Measurements from ENCODE around the gene WWC2.
"Not testable (repeated sequence)": the region's sequence is repeated elsewhere in the genome, so short reads cannot be mapped to it uniquely, and the experiment has no call there.

The WWC2 gene

GRCh38 chr4:183191630-183192029, 92.6 kb downstream of the WWC2 start:
- H3K4me3 ChIP-seq (ENCODE audit: low read length, poor library complexity, severe bottlenecking): no peak overlapping the region
- H2AFZ ChIP-seq (ENCODE audit: low read length): no peak overlapping the region
- no peak overlapping the region for H3K4me2 ChIP-seq (ENCODE audit: low read depth, low read length, poor library complexity, severe bottlenecking)
- no peaks in the 10 kb centered on the region for H3K9me2 ChIP-seq (replicated peaks; ENCODE audit: low read depth, low read length)
- no peaks in the 10 kb centered on the region for H3F3A ChIP-seq (ENCODE audit: low read depth)
- no peaks in the 10 kb centered on the region for H3K4me1 ChIP-seq (ENCODE audit: insufficient read depth, low read length, poor library complexity, severe bottlenecking)
- TF ChIP-seq CTCF (conservative IDR thresholded peaks at IDR 0.05; ENCODE audit: low read length): no peak
- H4K20me1 ChIP-seq (ENCODE audit: insufficient read depth, low read length, poor library complexity, severe bottlenecking): no peaks in the 10 kb centered on the region
- H3K9ac ChIP-seq (ENCODE audit: low read depth, low read length, poor library complexity, severe bottlenecking): no peak overlapping the region
- no peaks in the 10 kb centered on the region for H3K9me3 ChIP-seq (ENCODE audit: insufficient read depth, low read depth, low read length)
- H3K36me3 ChIP-seq (ENCODE audit: insufficient read depth, low read length): no peaks in the 10 kb centered on the region
- H3K27me3 ChIP-seq (ENCODE audit: insufficient read depth, low read length, poor library complexity, severe bottlenecking): no peaks in the 10 kb centered on the region
- no peaks in the 10 kb centered on the region for H3K79me2 ChIP-seq (ENCODE audit: insufficient read depth, low read length)

GRCh38 chr4:183192571-183192970, 93.5 kb downstream of the WWC2 start:
- no peaks in the 10 kb centered on the region for H3K27me3 ChIP-seq (ENCODE audit: insufficient read depth, low read length, poor library complexity, severe bottlenecking)
- no peaks in the 10 kb centered on the region for H3K9me2 ChIP-seq (replicated peaks; ENCODE audit: low read depth, low read length)
- no peak overlapping the region for H3K4me3 ChIP-seq (ENCODE audit: low read length, poor library complexity, severe bottlenecking)
- H3K4me2 ChIP-seq (ENCODE audit: low read depth, low read length, poor library complexity, severe bottlenecking): no peak overlapping the region
- no peaks in the 10 kb centered on the region for H3F3A ChIP-seq (ENCODE audit: low read depth)
- no peak overlapping the region for H2AFZ ChIP-seq (ENCODE audit: low read length)
- H3K9ac ChIP-seq (ENCODE audit: low read depth, low read length, poor library complexity, severe bottlenecking): no peak overlapping the region
- H4K20me1 ChIP-seq (ENCODE audit: insufficient read depth, low read length, poor library complexity, severe bottlenecking): no peaks in the 10 kb centered on the region
- no peaks in the 10 kb centered on the region for H3K4me1 ChIP-seq (ENCODE audit: insufficient read depth, low read length, poor library complexity, severe bottlenecking)
- no peaks in the 10 kb centered on the region for H3K9me3 ChIP-seq (ENCODE audit: insufficient read depth, low read depth, low read length)
- TF ChIP-seq CTCF (conservative IDR thresholded peaks at IDR 0.05; ENCODE audit: low read length) (no peak), EZH2phosphoT487 (IDR thresholded peaks at IDR 0.05; ENCODE audit: borderline replicate concordance) (no peak)
- no peaks in the 10 kb centered on the region for H3K79me2 ChIP-seq (ENCODE audit: insufficient read depth, low read length)
- no peaks in the 10 kb centered on the region for H3K36me3 ChIP-seq (ENCODE audit: insufficient read depth, low read length)

GRCh38 chr4:183193730-183194338, 94.8 kb downstream of the WWC2 start:
- H3K9me3 ChIP-seq (ENCODE audit: insufficient read depth, low read depth, low read length); H2AFZ ChIP-seq (ENCODE audit: low read length); H3K9ac ChIP-seq (ENCODE audit: low read depth, low read length, poor library complexity, severe bottlenecking); H4K20me1 ChIP-seq (ENCODE audit: insufficient read depth, low read length, poor library complexity, severe bottlenecking); H3K4me2 ChIP-seq (ENCODE audit: low read depth, low read length, poor library complexity, severe bottlenecking); H3K27me3 ChIP-seq (ENCODE audit: insufficient read depth, low read length, poor library complexity, severe bottlenecking); H3K4me1 ChIP-seq (ENCODE audit: insufficient read depth, low read length, poor library complexity, severe bottlenecking); H3K4me3 ChIP-seq (ENCODE audit: low read length, poor library complexity, severe bottlenecking); H3F3A ChIP-seq (ENCODE audit: low read depth); H3K79me2 ChIP-seq (ENCODE audit: insufficient read depth, low read length); H3K9me2 ChIP-seq (replicated peaks; ENCODE audit: low read depth, low read length); H3K36me3 ChIP-seq (ENCODE audit: insufficient read depth, low read length): not testable (repeated sequence)

- no peaks in the 10 kb centered on the region for H3K36me3 ChIP-seq (ENCODE audit: insufficient read depth, low read length)
- no peaks in the 10 kb centered on the region for H3K4me1 ChIP-seq (ENCODE audit: insufficient read depth, low read length, poor library complexity, severe bottlenecking)
- H3K4me3 ChIP-seq (ENCODE audit: low read length, poor library complexity, severe bottlenecking): no peak overlapping the region
- H3K9me3 ChIP-seq (ENCODE audit: insufficient read depth, low read depth, low read length): no peaks in the 10 kb centered on the region
- H3K9ac ChIP-seq (ENCODE audit: low read depth, low read length, poor library complexity, severe bottlenecking): no peak overlapping the region
- H3F3A ChIP-seq (ENCODE audit: low read depth): no peaks in the 10 kb centered on the region
- H3K79me2 ChIP-seq (ENCODE audit: insufficient read depth, low read length): no peaks in the 10 kb centered on the region
- H3K9me2 ChIP-seq (replicated peaks; ENCODE audit: low read depth, low read length): no peaks in the 10 kb centered on the region
- no peak overlapping the region for H3K4me2 ChIP-seq (ENCODE audit: low read depth, low read length, poor library complexity, severe bottlenecking)
- H3K27me3 ChIP-seq (ENCODE audit: insufficient read depth, low read length, poor library complexity, severe bottlenecking): no peaks in the 10 kb centered on the region
- no peaks in the 10 kb centered on the region for H4K20me1 ChIP-seq (ENCODE audit: insufficient read depth, low read length, poor library complexity, severe bottlenecking)
- H2AFZ ChIP-seq (ENCODE audit: low read length): 0 out of 2 replicates have a peak overlapping the region, but pooled peaks have one; percentile 40
- no peak for TF ChIP-seq EZH2phosphoT487 (IDR thresholded peaks at IDR 0.05; ENCODE audit: borderline replicate concordance)
- TF ChIP-seq CTCF (conservative IDR thresholded peaks at IDR 0.05; ENCODE audit: low read length): no peak
Measured at GRCh38 chr4:183195534-183195933, 96.5 kb downstream of the WWC2 start.

Measured in Loucy (cell line).